SU-DHL-6 (cell line): ENCODE data around the gene CFDP1.

Experiments used
- EZH2phosphoT487 ChIP-seq: fragments of 200-600 bp; sonication (generic), shearing (Covaris generic); conservative IDR thresholded peaks from 2 replicates; pipeline ENCODE4 v1.6.1; 2018; ENCODE audit warnings: mild to moderate bottlenecking, antibody characterized with exemption, low read length, moderate library complexity, mixed read lengths
- TF ChIP-seq, protein P1 (sequence below): fragments of 200-600 bp; sonication (generic); IDR thresholded peaks from one replicate; pipeline ENCODE4 v1.5.1; 2017; ENCODE audit warnings: antibody characterized with exemption, mild to moderate bottlenecking, low read length, moderate library complexity; ENCODE audit not compliant: insufficient read depth, poor library complexity, severe bottlenecking

- TF ChIP-seq, protein P1, sequence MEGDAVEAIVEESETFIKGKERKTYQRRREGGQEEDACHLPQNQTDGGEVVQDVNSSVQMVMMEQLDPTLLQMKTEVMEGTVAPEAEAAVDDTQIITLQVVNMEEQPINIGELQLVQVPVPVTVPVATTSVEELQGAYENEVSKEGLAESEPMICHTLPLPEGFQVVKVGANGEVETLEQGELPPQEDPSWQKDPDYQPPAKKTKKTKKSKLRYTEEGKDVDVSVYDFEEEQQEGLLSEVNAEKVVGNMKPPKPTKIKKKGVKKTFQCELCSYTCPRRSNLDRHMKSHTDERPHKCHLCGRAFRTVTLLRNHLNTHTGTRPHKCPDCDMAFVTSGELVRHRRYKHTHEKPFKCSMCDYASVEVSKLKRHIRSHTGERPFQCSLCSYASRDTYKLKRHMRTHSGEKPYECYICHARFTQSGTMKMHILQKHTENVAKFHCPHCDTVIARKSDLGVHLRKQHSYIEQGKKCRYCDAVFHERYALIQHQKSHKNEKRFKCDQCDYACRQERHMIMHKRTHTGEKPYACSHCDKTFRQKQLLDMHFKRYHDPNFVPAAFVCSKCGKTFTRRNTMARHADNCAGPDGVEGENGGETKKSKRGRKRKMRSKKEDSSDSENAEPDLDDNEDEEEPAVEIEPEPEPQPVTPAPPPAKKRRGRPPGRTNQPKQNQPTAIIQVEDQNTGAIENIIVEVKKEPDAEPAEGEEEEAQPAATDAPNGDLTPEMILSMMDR, result no peak
- no peak for TF ChIP-seq EZH2phosphoT487
These were observed 62.1 kb downstream of the CFDP1 start for GRCh38 chr16:75371171-75371570.
